ENCODE measurements around the gene E2F8. TPM values are rescaled to one million over a fixed set of nuclear protein-coding genes. Genes with fewer than 3 reads are reported as not detected.

The E2F8 gene
- total and polyA plus RNA-seq, 2 experiments from 2014 or later, result 8.3 to 10.6 TPM

DNA sequence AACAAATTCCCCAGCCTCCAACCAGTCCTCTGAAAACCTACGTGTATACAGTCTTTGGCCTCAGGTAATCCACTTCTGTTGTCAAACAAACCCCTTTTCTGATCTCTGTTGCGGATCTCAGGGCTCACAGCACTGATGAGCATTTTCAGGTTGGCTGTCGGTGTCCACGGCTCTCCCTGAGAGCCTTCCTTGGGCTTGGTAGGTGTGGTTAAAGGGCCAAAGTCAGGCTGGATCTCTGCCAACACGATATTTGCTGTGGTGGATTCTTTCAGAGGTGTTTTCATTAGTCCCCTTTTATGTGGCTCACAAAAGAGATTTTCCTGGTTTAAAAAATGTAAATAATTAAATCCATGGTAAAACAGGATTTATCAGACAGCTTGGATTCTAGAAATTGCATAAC, 2.9 kb downstream of the E2F8 start:
- no peaks in the 10 kb centered on the region for H3K79me2 ChIP-seq (replicated peaks; ENCODE audit: insufficient read depth)
- peaks cover 6% of the 10 kb centered on the region; the same call in 1 of the 2 replicates for H3K36me3 ChIP-seq (ENCODE audit: insufficient read depth)
- Mint-ChIP-seq H3K27me3 (ENCODE audit: insufficient read depth, low read depth, poor library complexity) (peaks cover 14% of the 10 kb centered on the region), H3K4me1 (peaks cover 5% of the 10 kb centered on the region; the same call in 2 of the 3 replicates), H3K4me3 (no peak overlapping the region), H3K9me3 (no peaks in the 10 kb centered on the region), H3K36me3 (ENCODE audit: low read depth) (peaks cover 44% of the 10 kb centered on the region; the same call in 2 of the 3 replicates), H3K27ac (no peak overlapping the region)
- no peaks in the 10 kb centered on the region for H3K9me2 ChIP-seq (ENCODE audit: insufficient read depth)
- H3K4me1 ChIP-seq (ENCODE audit: insufficient read depth), result no peaks in the 10 kb centered on the region
- no peak overlapping the region for H3K27ac ChIP-seq (ENCODE audit: low read depth)
- H3K4me2 ChIP-seq, result no peak overlapping the region
- peaks cover 11% of the 10 kb centered on the region for H3K27me3 ChIP-seq (ENCODE audit: insufficient read depth)
- 0 out of 2 replicates have a peak, but pooled peaks cover 2% of the 10 kb centered on the region for H4K20me1 ChIP-seq (replicated peaks; ENCODE audit: insufficient read depth)
- no peak for TF ChIP-seq EZH2 (IDR thresholded peaks at IDR 0.05; ENCODE audit: low read depth, unreplicated experiment)
- TF ChIP-seq POLR2AphosphoS5 (IDR thresholded peaks at IDR 0.05; ENCODE audit: low read depth), result no peak
- no peak for TF ChIP-seq CREB1 (CRISPR knock-in tag; IDR thresholded peaks at IDR 0.05; ENCODE audit: low read depth)
- no peak for TF ChIP-seq JUNB (IDR thresholded peaks at IDR 0.05; ENCODE audit: unreplicated experiment)
- no peak for TF ChIP-seq ZNF114 (CRISPR knock-in tag; IDR thresholded peaks at IDR 0.05)
- H2AFZ ChIP-seq, result no peak overlapping the region
- H3K4me3 ChIP-seq, result no peak overlapping the region
- no peak for DNase-seq (ENCODE audit: low spot score)
- ATAC-seq, result no peak
- H3F3A ChIP-seq (replicated peaks; ENCODE audit: low read depth), result peaks cover 4% of the 10 kb centered on the region; the same call in 1 of the 2 replicates

DNA sequence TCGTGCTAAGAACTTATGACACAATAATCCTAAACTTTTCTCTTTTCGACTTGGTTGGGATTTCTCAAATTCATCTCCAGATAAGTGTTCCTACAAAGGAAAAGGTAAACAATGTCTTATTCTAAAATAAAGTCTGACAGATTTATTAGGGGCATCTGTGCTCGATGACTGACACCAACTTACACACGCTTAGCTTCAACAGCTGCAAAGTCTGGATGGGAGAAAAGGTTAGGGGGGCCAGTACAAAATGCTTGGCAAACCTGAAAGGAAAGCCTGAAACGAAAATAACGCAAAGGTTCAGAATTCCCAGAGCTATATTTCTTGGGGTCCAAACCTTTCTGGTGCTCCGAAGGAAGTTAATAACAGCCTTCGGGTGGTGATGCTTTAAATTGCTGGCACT, 3.4 kb downstream of the E2F8 start:
- H3K9me3 Mint-ChIP-seq, result no peaks in the 10 kb centered on the region
- H4K20me1 ChIP-seq (replicated peaks; ENCODE audit: insufficient read depth), result 0 out of 2 replicates have a peak, but pooled peaks cover 2% of the 10 kb centered on the region
- H3F3A ChIP-seq (replicated peaks; ENCODE audit: low read depth), result peaks cover 4% of the 10 kb centered on the region; the same call in 1 of the 2 replicates
- no peak overlapping the region for H3K4me2 ChIP-seq
- H3K9me2 ChIP-seq (ENCODE audit: insufficient read depth), result no peaks in the 10 kb centered on the region
- no peaks in the 10 kb centered on the region for H3K4me1 ChIP-seq (ENCODE audit: insufficient read depth)
- peaks cover 44% of the 10 kb centered on the region; the same call in 2 of the 3 replicates for H3K36me3 Mint-ChIP-seq (ENCODE audit: low read depth)
- no peak overlapping the region for H3K4me3 ChIP-seq
- H3K27ac Mint-ChIP-seq, result no peak overlapping the region
- H3K79me2 ChIP-seq (replicated peaks; ENCODE audit: insufficient read depth), result no peaks in the 10 kb centered on the region
- peaks cover 7% of the 10 kb centered on the region for H3K27me3 ChIP-seq (ENCODE audit: insufficient read depth)
- no peak for TF ChIP-seq POLR2AphosphoS5 (IDR thresholded peaks at IDR 0.05; ENCODE audit: low read depth)
- TF ChIP-seq EZH2phosphoT487 (IDR thresholded peaks at IDR 0.05; ENCODE audit: unreplicated experiment), result no peak
- no peak for TF ChIP-seq STAT1 (IDR thresholded peaks at IDR 0.05; ENCODE audit: unreplicated experiment)
- TF ChIP-seq EZH2 (IDR thresholded peaks at IDR 0.05; ENCODE audit: low read depth, unreplicated experiment), result no peak
- TF ChIP-seq, protein P1, sequence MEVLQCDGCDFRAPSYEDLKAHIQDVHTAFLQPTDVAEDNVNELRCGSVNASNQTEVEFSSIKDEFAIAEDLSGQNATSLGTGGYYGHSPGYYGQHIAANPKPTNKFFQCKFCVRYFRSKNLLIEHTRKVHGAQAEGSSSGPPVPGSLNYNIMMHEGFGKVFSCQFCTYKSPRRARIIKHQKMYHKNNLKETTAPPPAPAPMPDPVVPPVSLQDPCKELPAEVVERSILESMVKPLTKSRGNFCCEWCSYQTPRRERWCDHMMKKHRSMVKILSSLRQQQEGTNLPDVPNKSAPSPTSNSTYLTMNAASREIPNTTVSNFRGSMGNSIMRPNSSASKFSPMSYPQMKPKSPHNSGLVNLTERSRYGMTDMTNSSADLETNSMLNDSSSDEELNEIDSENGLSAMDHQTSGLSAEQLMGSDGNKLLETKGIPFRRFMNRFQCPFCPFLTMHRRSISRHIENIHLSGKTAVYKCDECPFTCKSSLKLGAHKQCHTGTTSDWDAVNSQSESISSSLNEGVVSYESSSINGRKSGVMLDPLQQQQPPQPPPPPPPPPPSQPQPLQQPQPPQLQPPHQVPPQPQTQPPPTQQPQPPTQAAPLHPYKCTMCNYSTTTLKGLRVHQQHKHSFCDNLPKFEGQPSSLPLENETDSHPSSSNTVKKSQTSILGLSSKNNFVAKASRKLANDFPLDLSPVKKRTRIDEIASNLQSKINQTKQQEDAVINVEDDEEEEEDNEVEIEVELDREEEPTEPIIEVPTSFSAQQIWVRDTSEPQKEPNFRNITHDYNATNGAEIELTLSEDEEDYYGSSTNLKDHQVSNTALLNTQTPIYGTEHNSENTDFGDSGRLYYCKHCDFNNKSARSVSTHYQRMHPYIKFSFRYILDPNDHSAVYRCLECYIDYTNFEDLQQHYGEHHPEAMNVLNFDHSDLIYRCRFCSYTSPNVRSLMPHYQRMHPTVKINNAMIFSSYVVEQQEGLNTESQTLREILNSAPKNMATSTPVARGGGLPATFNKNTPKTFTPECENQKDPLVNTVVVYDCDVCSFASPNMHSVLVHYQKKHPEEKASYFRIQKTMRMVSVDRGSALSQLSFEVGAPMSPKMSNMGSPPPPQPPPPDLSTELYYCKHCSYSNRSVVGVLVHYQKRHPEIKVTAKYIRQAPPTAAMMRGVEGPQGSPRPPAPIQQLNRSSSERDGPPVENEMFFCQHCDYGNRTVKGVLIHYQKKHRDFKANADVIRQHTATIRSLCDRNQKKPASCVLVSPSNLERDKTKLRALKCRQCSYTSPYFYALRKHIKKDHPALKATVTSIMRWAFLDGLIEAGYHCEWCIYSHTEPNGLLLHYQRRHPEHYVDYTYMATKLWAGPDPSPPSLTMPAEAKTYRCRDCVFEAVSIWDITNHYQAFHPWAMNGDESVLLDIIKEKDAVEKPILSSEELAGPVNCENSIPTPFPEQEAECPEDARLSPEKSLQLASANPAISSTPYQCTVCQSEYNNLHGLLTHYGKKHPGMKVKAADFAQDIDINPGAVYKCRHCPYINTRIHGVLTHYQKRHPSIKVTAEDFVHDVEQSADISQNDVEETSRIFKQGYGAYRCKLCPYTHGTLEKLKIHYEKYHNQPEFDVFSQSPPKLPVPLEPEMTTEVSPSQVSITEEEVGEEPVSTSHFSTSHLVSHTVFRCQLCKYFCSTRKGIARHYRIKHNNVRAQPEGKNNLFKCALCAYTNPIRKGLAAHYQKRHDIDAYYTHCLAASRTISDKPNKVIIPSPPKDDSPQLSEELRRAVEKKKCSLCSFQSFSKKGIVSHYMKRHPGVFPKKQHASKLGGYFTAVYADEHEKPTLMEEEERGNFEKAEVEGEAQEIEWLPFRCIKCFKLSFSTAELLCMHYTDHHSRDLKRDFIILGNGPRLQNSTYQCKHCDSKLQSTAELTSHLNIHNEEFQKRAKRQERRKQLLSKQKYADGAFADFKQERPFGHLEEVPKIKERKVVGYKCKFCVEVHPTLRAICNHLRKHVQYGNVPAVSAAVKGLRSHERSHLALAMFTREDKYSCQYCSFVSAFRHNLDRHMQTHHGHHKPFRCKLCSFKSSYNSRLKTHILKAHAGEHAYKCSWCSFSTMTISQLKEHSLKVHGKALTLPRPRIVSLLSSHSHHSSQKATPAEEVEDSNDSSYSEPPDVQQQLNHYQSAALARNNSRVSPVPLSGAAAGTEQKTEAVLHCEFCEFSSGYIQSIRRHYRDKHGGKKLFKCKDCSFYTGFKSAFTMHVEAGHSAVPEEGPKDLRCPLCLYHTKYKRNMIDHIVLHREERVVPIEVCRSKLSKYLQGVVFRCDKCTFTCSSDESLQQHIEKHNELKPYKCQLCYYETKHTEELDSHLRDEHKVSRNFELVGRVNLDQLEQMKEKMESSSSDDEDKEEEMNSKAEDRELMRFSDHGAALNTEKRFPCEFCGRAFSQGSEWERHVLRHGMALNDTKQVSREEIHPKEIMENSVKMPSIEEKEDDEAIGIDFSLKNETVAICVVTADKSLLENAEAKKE (CRISPR knock-in tag; IDR thresholded peaks at IDR 0.05), result no peak
- H2AFZ ChIP-seq, result no peak overlapping the region
- DNase-seq (ENCODE audit: low spot score) (no peak), ATAC-seq (no peak)
- H3K27ac ChIP-seq (ENCODE audit: low read depth), result no peak overlapping the region
- H3K4me1 Mint-ChIP-seq, result peaks cover 3% of the 10 kb centered on the region; the same call in 2 of the 3 replicates
- H3K36me3 ChIP-seq (ENCODE audit: insufficient read depth), result peaks cover 6% of the 10 kb centered on the region; the same call in 1 of the 2 replicates
- H3K27me3 Mint-ChIP-seq (ENCODE audit: insufficient read depth, low read depth, poor library complexity), result peaks cover 9% of the 10 kb centered on the region
- H3K4me3 Mint-ChIP-seq, result no peak overlapping the region
